Activated naive CD4-positive, alpha-beta T cell treated with anti-CD3 and anti-CD28 coated beads, Interleukin-2, amount 50 U/mL, for 72 hours (primary cell): Measurements from ENCODE around the gene ERICH2. TPM values are rescaled to one million over a fixed set of nuclear protein-coding genes. Genes with fewer than 3 reads are reported as not detected.
A peak's percentile ranks its signal among the peaks of the same experiment; 100 is the strongest.
"Not testable (repeated sequence)": the region's sequence is repeated elsewhere in the genome, so short reads cannot be mapped to it uniquely, and the experiment has no call there.

Experiments used
- ATAC-seq, 2 donors: fragments of 150-1000 bp; cut with Tn5 transposase; 2 replicates each; pipeline ENCODE4 v1.10.0; 2021; ENCODE audit warnings: mild to moderate bottlenecking in 2 of 2, moderate library complexity in 2 of 2
- DNase-seq, 2 donors: peaks; one replicate each; pipeline ENCODE4 v3.0.0; 2021 to 2022; ENCODE audit warnings: low spot score in 2 of 2
- H3K27ac Mint-ChIP-seq, 2 donors: one replicate each; pipeline ENCODE4 v1.8.0; 2022; ENCODE audit warnings: mild to moderate bottlenecking in 2 of 2, mixed read lengths in 2 of 2
- H3K36me3 Mint-ChIP-seq, 2 donors: one replicate each; pipeline ENCODE4 v1.8.0; 2022; ENCODE audit warnings: mixed read lengths in 2 of 2
- H3K9me3 Mint-ChIP-seq, 2 donors: one replicate each; pipeline ENCODE4 v1.8.0; 2022; ENCODE audit warnings: mixed read lengths in 2 of 2
- total RNA-seq, 2 donors: library from RNA; stranded (reverse); gene quantifications; one replicate each; pipeline ENCODE4 v1.2.3, GENCODE V29; 2022

The ERICH2 gene
- total RNA-seq, 2 donors from 2014 or later: not detected

GRCh38 chr2:170744248-170745002 lies 25.8 kb upstream of the ERICH2 start:
- H3K9me3 Mint-ChIP-seq: no peaks in the 10 kb centered on the region
- DNase-seq: no peak

GRCh38 chr2:170745305-170745704 lies 24.9 kb upstream of the ERICH2 start:
- Mint-ChIP-seq H3K36me3 (no peaks in the 10 kb centered on the region), H3K9me3 (no peaks in the 10 kb centered on the region), H3K27ac (no peak overlapping the region)
- DNase-seq (no peak), ATAC-seq (no peak)

More at GRCh38 chr2:170744248-170745002, 25.8 kb upstream of the ERICH2 start:
- ATAC-seq: no peak
- Mint-ChIP-seq H3K36me3 (no peaks in the 10 kb centered on the region), H3K27ac (no peak overlapping the region)

GRCh38 chr2:170747921-170748320 lies 22.3 kb upstream of the ERICH2 start:
- ATAC-seq: no peak
- no peaks in the 10 kb centered on the region for H3K9me3 Mint-ChIP-seq
- DNase-seq: no peak
- H3K36me3 Mint-ChIP-seq: no peaks in the 10 kb centered on the region
- no peak overlapping the region for H3K27ac Mint-ChIP-seq

GRCh38 chr2:170751555-170751954 lies 18.6 kb upstream of the ERICH2 start:
- DNase-seq, H3K9me3 Mint-ChIP-seq, H3K36me3 Mint-ChIP-seq, H3K27ac Mint-ChIP-seq: not testable (repeated sequence)
- peak in 1 of 2 donors; percentile 70 for ATAC-seq

- Mint-ChIP-seq H3K36me3 (no peaks in the 10 kb centered on the region), H3K27ac (no peak overlapping the region), H3K9me3 (no peaks in the 10 kb centered on the region)
- DNase-seq: no peak
- no peak for ATAC-seq
Observed at GRCh38 chr2:170761572-170761971, 8.6 kb upstream of the ERICH2 start.

GRCh38 chr2:170762760-170763159 lies 7.4 kb upstream of the ERICH2 start:
- H3K9me3 Mint-ChIP-seq: no peaks in the 10 kb centered on the region
- no peaks in the 10 kb centered on the region for H3K36me3 Mint-ChIP-seq
- ATAC-seq: no peak

GRCh38 chr2:170763232-170763631 lies 6.9 kb upstream of the ERICH2 start:
- Mint-ChIP-seq H3K9me3 (no peaks in the 10 kb centered on the region), H3K27ac (no peak overlapping the region), H3K36me3 (no peaks in the 10 kb centered on the region)
- ATAC-seq: no peak
- DNase-seq: no peak

More at GRCh38 chr2:170762760-170763159, 7.4 kb upstream of the ERICH2 start:
- H3K27ac Mint-ChIP-seq: no peak overlapping the region
- no peak for DNase-seq

- Mint-ChIP-seq H3K27ac (no peak overlapping the region), H3K36me3 (no peaks in the 10 kb centered on the region), H3K9me3 (no peaks in the 10 kb centered on the region)
- DNase-seq (no peak), ATAC-seq (no peak)
Observed at GRCh38 chr2:170764880-170765261, 5.3 kb upstream of the ERICH2 start.

GRCh38 chr2:170766693-170767092 lies 3.5 kb upstream of the ERICH2 start:
- Mint-ChIP-seq H3K36me3 (no peaks in the 10 kb centered on the region), H3K9me3 (no peaks in the 10 kb centered on the region), H3K27ac (no peak overlapping the region)
- no peak for DNase-seq
- no peak for ATAC-seq

- H3K36me3 Mint-ChIP-seq: no peaks in the 10 kb centered on the region
- peak; percentile 60 to 78 for DNase-seq
- peak; percentile 90 to 92 for ATAC-seq
- H3K27ac Mint-ChIP-seq: peak overlapping the region; percentile 83 to 91
- no peaks in the 10 kb centered on the region for H3K9me3 Mint-ChIP-seq
Observed at GRCh38 chr2:170770606-170771420, 635 bp downstream of the ERICH2 start.

GRCh38 chr2:170771421-170771937 lies 1.3 kb downstream of the ERICH2 start:
- H3K27ac Mint-ChIP-seq: peak overlapping the region in 1 of 2 donors; percentile 53
- ATAC-seq (no peak), DNase-seq (no peak)
- H3K9me3 Mint-ChIP-seq: no peaks in the 10 kb centered on the region
- H3K36me3 Mint-ChIP-seq: no peaks in the 10 kb centered on the region

- DNase-seq (no peak), ATAC-seq (no peak)
- H3K27ac Mint-ChIP-seq: no peak overlapping the region
- H3K9me3 Mint-ChIP-seq: no peaks in the 10 kb centered on the region
- H3K36me3 Mint-ChIP-seq: no peaks in the 10 kb centered on the region
Observed at GRCh38 chr2:170772295-170772694, 2.1 kb downstream of the ERICH2 start.

GRCh38 chr2:170774074-170774473 lies 3.9 kb downstream of the ERICH2 start:
- DNase-seq: no peak
- Mint-ChIP-seq H3K9me3 (no peaks in the 10 kb centered on the region), H3K36me3 (no peaks in the 10 kb centered on the region), H3K27ac (no peak overlapping the region)
- ATAC-seq: no peak

GRCh38 chr2:170778900-170779299 lies 8.7 kb downstream of the ERICH2 start:
- no peak for ATAC-seq
- Mint-ChIP-seq H3K36me3 (no peaks in the 10 kb centered on the region), H3K9me3 (no peaks in the 10 kb centered on the region), H3K27ac (no peak overlapping the region)
- no peak for DNase-seq

GRCh38 chr2:170779304-170779703 lies 9.1 kb downstream of the ERICH2 start:
- Mint-ChIP-seq H3K27ac (no peak overlapping the region), H3K9me3 (no peaks in the 10 kb centered on the region), H3K36me3 (no peaks in the 10 kb centered on the region)
- DNase-seq: no peak
- ATAC-seq: no peak

- Mint-ChIP-seq H3K9me3 (no peaks in the 10 kb centered on the region), H3K27ac (no peak overlapping the region), H3K36me3 (no peaks in the 10 kb centered on the region)
- no peak for ATAC-seq
- DNase-seq: no peak
Observed at GRCh38 chr2:170782673-170783072, 12.5 kb downstream of the ERICH2 start.

- DNase-seq (no peak), ATAC-seq (no peak)
- no peaks in the 10 kb centered on the region for H3K36me3 Mint-ChIP-seq
- no peak overlapping the region for H3K27ac Mint-ChIP-seq
- no peaks in the 10 kb centered on the region for H3K9me3 Mint-ChIP-seq
Observed at GRCh38 chr2:170783549-170783948, 13.4 kb downstream of the ERICH2 start.
